HEK293T (cell line): ENCODE data around the gene CFH.

Source experiments
- FOXA1 ChIP-seq: fragments of 450-650 bp; IDR thresholded peaks from 2 replicates; pipeline ENCODE4 v1.6.1; 2016; ENCODE audit warnings: mild to moderate bottlenecking
- FOXM1 ChIP-seq: fragments of 450-650 bp; IDR thresholded peaks from 2 replicates; pipeline ENCODE4 v1.6.1; 2017; ENCODE audit warnings: mild to moderate bottlenecking, borderline replicate concordance
- HDGF ChIP-seq: fragments of 450-650 bp; IDR thresholded peaks from 2 replicates; pipeline ENCODE4 v1.6.1; 2017; ENCODE audit warnings: antibody characterized with exemption, borderline replicate concordance
- L3MBTL2 ChIP-seq: fragments of 450-650 bp; conservative IDR thresholded peaks from 2 replicates; pipeline ENCODE4 v1.6.1; 2016; ENCODE audit warnings: mild to moderate bottlenecking
- LEF1 ChIP-seq: fragments of 450-650 bp; IDR thresholded peaks from 2 replicates; pipeline ENCODE4 v1.6.1; 2017; ENCODE audit warnings: mild to moderate bottlenecking, borderline replicate concordance
- NFRKB ChIP-seq: fragments of 450-650 bp; IDR thresholded peaks from 2 replicates; pipeline ENCODE4 v1.6.1; 2016; ENCODE audit warnings: mild to moderate bottlenecking, moderate library complexity
- SP1 ChIP-seq: fragments of 450-650 bp; IDR thresholded peaks from 2 replicates; pipeline ENCODE4 v1.6.1; 2017
- SUZ12 ChIP-seq: fragments of 450-650 bp; IDR thresholded peaks from 2 replicates; pipeline ENCODE4 v1.6.1; 2016; ENCODE audit warnings: mild to moderate bottlenecking
- ZNF384 ChIP-seq: fragments of 450-650 bp; IDR thresholded peaks from 2 replicates; pipeline ENCODE4 v1.6.1; 2016

DNA sequence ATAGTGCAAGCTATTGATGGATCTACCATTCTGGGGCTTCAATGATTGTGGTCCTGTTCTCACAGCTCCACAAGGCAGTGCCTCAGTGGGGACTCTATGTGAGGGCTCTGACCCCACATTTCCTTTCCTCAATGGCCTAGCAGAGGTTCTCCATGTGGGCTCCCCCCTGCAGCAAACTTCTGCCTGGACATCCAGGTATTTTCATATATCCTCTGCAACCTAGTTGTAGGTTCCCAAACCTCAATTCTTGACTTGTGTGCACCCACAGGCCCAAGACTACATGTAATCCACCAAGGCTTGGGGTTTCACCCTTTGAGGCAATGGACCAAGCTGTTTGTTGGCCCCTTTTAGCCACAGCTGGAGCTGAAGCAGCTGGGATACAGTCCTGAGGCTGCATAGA is 86.9 kb downstream of the CFH start:
- TF ChIP-seq FOXA1, result no peak
- no peak for TF ChIP-seq L3MBTL2
- TF ChIP-seq SP1, result no peak
- no peak for TF ChIP-seq FOXM1
- TF ChIP-seq NFRKB, result no peak
- TF ChIP-seq ZNF384, result no peak
- TF ChIP-seq SUZ12, result no peak
- TF ChIP-seq HDGF, result no peak
- no peak for TF ChIP-seq LEF1
